ENCODE results near the gene DPM3. TPM values are rescaled to one million over a fixed set of nuclear protein-coding genes. Genes with fewer than 3 reads are reported as not detected.

DPM3 gene
- total RNA-seq, 1 donor from 2014 or later, result 13.6 TPM

Small RNA genes within 50 kb of the gene (small RNA-seq; reads per million reads assigned to genes)
- gene HMGN2P18 (not detected), gene RF00019 (not detected)

Other genes with a start within 250 kb of the DPM3 start
- 12.5 TPM for gene PMVK, start 203.8 kb downstream of the DPM3 start, total RNA-seq
- gene PBXIP1, start 184.4 kb downstream of the DPM3 start, total RNA-seq, result 190 TPM
- gene PYGO2, start 178.7 kb downstream of the DPM3 start, total RNA-seq, result 16.2 TPM
- 36.0 TPM for gene SHC1, start 169.8 kb downstream of the DPM3 start, total RNA-seq
- gene CKS1B, start 165.8 kb downstream of the DPM3 start, total RNA-seq, result 31.8 TPM
- gene FLAD1, start 157.2 kb downstream of the DPM3 start, total RNA-seq, result 16.2 TPM
- not detected for gene LENEP, start 146.9 kb downstream of the DPM3 start, total RNA-seq
- 7.8 TPM for gene ZBTB7B, start 137.7 kb downstream of the DPM3 start, total RNA-seq
- not detected for gene DCST2, start 106.8 kb downstream of the DPM3 start, total RNA-seq
- gene DCST1, start 106.7 kb downstream of the DPM3 start, total RNA-seq, result not detected
- gene ADAM15, start 89.2 kb downstream of the DPM3 start, total RNA-seq, result 33.9 TPM
- 3.7 TPM for gene EFNA4, start 76.8 kb downstream of the DPM3 start, total RNA-seq
- 0.52 TPM for gene EFNA3, start 61.7 kb downstream of the DPM3 start, total RNA-seq
- gene EFNA1, start 12.7 kb downstream of the DPM3 start, total RNA-seq, result 13.0 TPM
- gene SLC50A1, start 4.7 kb downstream of the DPM3 start, total RNA-seq, result 19.8 TPM
- 104 TPM for gene KRTCAP2, start 32.8 kb upstream of the DPM3 start, total RNA-seq
- gene TRIM46, start 33.3 kb upstream of the DPM3 start, total RNA-seq, result under 0.01 TPM
- gene THBS3, start 67.4 kb upstream of the DPM3 start, total RNA-seq, result 40.2 TPM
- 16.2 TPM for gene MTX1, start 68.2 kb upstream of the DPM3 start, total RNA-seq
- 2.1 TPM for gene ENTREP3, start 115.0 kb upstream of the DPM3 start, total RNA-seq
- gene SCAMP3, start 121.8 kb upstream of the DPM3 start, total RNA-seq, result 16.2 TPM
- 23.5 TPM for gene CLK2, start 133.0 kb upstream of the DPM3 start, total RNA-seq
- gene HCN3, start 136.9 kb upstream of the DPM3 start, total RNA-seq, result 1.0 TPM
- gene PKLR, start 160.9 kb upstream of the DPM3 start, total RNA-seq, result not detected
- gene FDPS, start 168.3 kb upstream of the DPM3 start, total RNA-seq, result 69.4 TPM
- gene RUSC1, start 180.4 kb upstream of the DPM3 start, total RNA-seq, result 9.4 TPM

Measured in skeletal muscle tissue (tissue), 2 donors.